IMR-90 (cell line): ENCODE results near the gene STAT6. TPM values are rescaled to one million over a fixed set of nuclear protein-coding genes. Genes with fewer than 3 reads are reported as not detected.

Source experiments
- ATAC-seq: fragments of 200-7000 bp; cut with Tn5 transposase; 2 replicates; pipeline ENCODE4 v1.9.1; 2020; ENCODE audit warnings: low read depth, mild to moderate bottlenecking, moderate library complexity
- BruUV-seq: library from RNA; stranded (reverse); fragments of 400-500 nt; replicated peaks from 2 replicates; lab custom pipeline; 2021; lab: Mats Ljungman, UMichigan
- CTCF ChIA-PET: fragments of 300-600 bp; formaldehyde crosslinking; extraction: SDS; loops from one replicate; lab custom pipeline; 2021; ENCODE audit warnings: antibody characterized with exemption; lab: Yijun Ruan, JAX
- POLR2A ChIA-PET: fragments of 300-600 bp; sonication (Branson Sonifier 250); formaldehyde crosslinking; loops from one replicate; lab custom pipeline; 2022; ENCODE audit warnings: antibody characterized with exemption; ENCODE audit not compliant: unreplicated experiment; lab: Charles Lee
- DNase-seq: peaks from one replicate; pipeline ENCODE4 v3.0.0; 2013
- H2AFZ ChIP-seq: replicated peaks from 2 replicates; pipeline ENCODE3; 2013; ENCODE audit warnings: low read length, mild to moderate bottlenecking; ENCODE audit not compliant: poor library complexity
- H2AK5ac ChIP-seq: 2 replicates; pipeline ENCODE4 v1.6.1; 2013; ENCODE audit warnings: low read depth, low read length, inconsistent platforms
- H2AK9ac ChIP-seq: replicated peaks from 2 replicates; pipeline ENCODE3; 2013; ENCODE audit warnings: mild to moderate bottlenecking, low read depth, low read length, moderate library complexity; ENCODE audit not compliant: poor library complexity
- H2BK120ac ChIP-seq: 2 replicates; pipeline ENCODE4 v1.6.1; 2013; ENCODE audit warnings: low read depth, low read length, inconsistent platforms
- H2BK15ac ChIP-seq: 3 replicates; pipeline ENCODE4 v1.6.1; 2013; ENCODE audit warnings: low read depth, low read length, inconsistent platforms
- H2BK20ac ChIP-seq: 2 replicates; pipeline ENCODE4 v1.6.1; 2013; ENCODE audit warnings: low read depth, mild to moderate bottlenecking, inconsistent platforms, low read length, moderate library complexity
- H2BK5ac ChIP-seq: 2 replicates; pipeline ENCODE4 v1.6.1; 2013; ENCODE audit warnings: mild to moderate bottlenecking, low read depth, low read length, inconsistent platforms; ENCODE audit not compliant: poor library complexity, severe bottlenecking
- H3K14ac ChIP-seq: replicated peaks from 2 replicates; pipeline ENCODE4 v1.6.1; 2013; ENCODE audit warnings: low read depth, low read length, inconsistent platforms
- H3K18ac ChIP-seq: 2 replicates; pipeline ENCODE4 v1.6.1; 2013; ENCODE audit warnings: low read depth, low read length, control low read depth
- H3K23ac ChIP-seq: 2 replicates; pipeline ENCODE4 v1.6.1; 2013; ENCODE audit warnings: low read depth, low read length, inconsistent platforms
- H3K27ac ChIP-seq: 2 replicates; pipeline ENCODE4 v1.5.1; 2013; ENCODE audit warnings: mild to moderate bottlenecking, control low read depth, low read length; ENCODE audit not compliant: insufficient read depth
- H3K27me3 ChIP-seq: 2 replicates; pipeline ENCODE4 v1.6.1; 2013; ENCODE audit warnings: low read length; ENCODE audit not compliant: control insufficient read depth, insufficient read depth
- H3K36me3 ChIP-seq: 2 replicates; pipeline ENCODE4 v1.6.1; 2013; ENCODE audit warnings: low read length, mixed read lengths; ENCODE audit not compliant: control insufficient read depth, insufficient read depth
- H3K4ac ChIP-seq: 2 replicates; pipeline ENCODE4 v1.6.1; 2013; ENCODE audit warnings: low read depth, low read length, inconsistent platforms
- H3K4me1 ChIP-seq: 2 replicates; pipeline ENCODE4 v1.6.1; 2013; ENCODE audit warnings: low read length, mixed read lengths; ENCODE audit not compliant: control insufficient read depth, insufficient read depth
- H3K4me2 ChIP-seq: 2 replicates; pipeline ENCODE4 v1.6.1; 2013; ENCODE audit warnings: low read depth, mild to moderate bottlenecking, control low read depth, low read length, moderate library complexity
- H3K4me3 ChIP-seq: 2 replicates; pipeline ENCODE4 v1.5.1; 2013; ENCODE audit warnings: low read depth, mild to moderate bottlenecking, control low read depth, low read length, moderate library complexity; ENCODE audit not compliant: insufficient read depth
- H3K56ac ChIP-seq: 2 replicates; pipeline ENCODE4 v1.6.1; 2013; ENCODE audit warnings: low read length, inconsistent platforms; ENCODE audit not compliant: insufficient read depth; ENCODE audit errors: extremely low read depth
- H3K79me1 ChIP-seq, 2 experiments: 2 replicates each; pipeline ENCODE4 v1.6.1; 2013; ENCODE audit warnings: low read length in 2 of 2, inconsistent platforms in 1 of 2, low read depth in 1 of 2
- H3K9ac ChIP-seq: 2 replicates; pipeline ENCODE4 v1.6.1; 2013; ENCODE audit warnings: low read depth, low read length, control low read depth
- H3K9me1 ChIP-seq: 2 replicates; pipeline ENCODE4 v1.6.1; 2013; ENCODE audit warnings: low read length, inconsistent platforms; ENCODE audit not compliant: insufficient read depth
- H3K9me3 ChIP-seq: 2 replicates; pipeline ENCODE4 v1.6.1; 2013; ENCODE audit warnings: low read length; ENCODE audit not compliant: control insufficient read depth, insufficient read depth
- H4K20me1 ChIP-seq: 2 replicates; pipeline ENCODE4 v1.6.1; 2013; ENCODE audit warnings: low read length, inconsistent platforms; ENCODE audit not compliant: insufficient read depth
- H4K5ac ChIP-seq: 2 replicates; pipeline ENCODE4 v1.6.1; 2013; ENCODE audit warnings: mild to moderate bottlenecking, low read depth, low read length, control low read depth
- H4K8ac ChIP-seq, 2 experiments: 2 replicates each; pipeline ENCODE4 v1.6.1; 2013; ENCODE audit warnings: low read depth in 2 of 2, low read length in 2 of 2, control low read depth in 1 of 2, inconsistent platforms in 1 of 2
- H4K91ac ChIP-seq: 2 replicates; pipeline ENCODE4 v1.6.1; 2013; ENCODE audit warnings: low read depth, low read length, inconsistent platforms; ENCODE audit not compliant: insufficient read depth
- CEBPB ChIP-seq: IDR thresholded peaks from 2 replicates; pipeline ENCODE4 v1.6.1; 2012; ENCODE audit warnings: low read depth, low read length, improper control_type of control experiment
- WGBS, 2 experiments: methylation state at CpG; one replicate each; pipeline versions ENCODE4 v1.1.5 to v1.1.7; 2013; ENCODE audit warnings: missing lambda C conversion rate in 2 of 2; ENCODE audit not compliant: insufficient read length in 1 of 2; ENCODE audit errors: extremely low coverage in 2 of 2; 5-methylcytosine and 5-hydroxymethylcytosine counted together
- dilution Hi-C: fragments of 300-500 bp; cut with HindIII; formaldehyde crosslinking; loops from one replicate; pipeline ENCODE4 v1.14.3; 2018; ENCODE audit warnings: low sequenced_read_pairs; ENCODE audit not compliant: unreplicated experiment
- in situ Hi-C: fragments of 300-500 bp; cut with MboI; formaldehyde crosslinking; loops from 3 replicates; pipeline ENCODE4 v1.14.3; 2019; ENCODE audit warnings: low sequenced_read_pairs, inconsistent platforms, mixed read lengths
- intact Hi-C: fragments of 100-400 bp; cut with micrococcal nuclease; formaldehyde crosslinking; loops from 2 replicates; pipeline ENCODE4 v1.10.0; 2022
- polyA plus RNA-seq, 3 experiments: library from polyadenylated mRNA; depleted of rRNA; stranded (reverse); fragments of >200 nt; gene quantifications; 2 replicates each; pipeline ENCODE4 v1.2.3, GENCODE V29; 2012; ENCODE audit warnings: low replicate concordance in 1 of 3
- total RNA-seq: library from RNA; depleted of rRNA; stranded (reverse); fragments of >200 nt; gene quantifications from 2 replicates; pipeline ENCODE4 v1.2.3, GENCODE V29; 2012

The STAT6 gene
- total and polyA plus RNA-seq, 2 of the 4 experiments (the other 2 are of a cell fraction): 43.4 to 96.9 TPM

GRCh38 chr12:57099047-57099714, 12.0 kb downstream of the STAT6 start:
- POLR2A ChIA-PET: interaction anchor here (1.2 kb wide), 1 partner anchor 8 kb away, joined by 3 read pairs; no protein-coding TSS in a partner anchor
- no peaks in the 10 kb centered on the region for H3K27me3 ChIP-seq
- 89% methylated on average over 5 of the region's 11 CpGs; no CpG with 5 or more reads in 1 of the 2 experiments for WGBS, 2 experiments
- no peak overlapping the region for H3K23ac ChIP-seq
- H2BK5ac ChIP-seq: no peak overlapping the region
- TF ChIP-seq CEBPB: no peak
- peaks cover 18% of the 10 kb centered on the region for H3K9me1 ChIP-seq
- H3K27ac ChIP-seq: no peak overlapping the region
- no TSS peak for BruUV-seq
- H4K8ac ChIP-seq: no peak overlapping the region
- dilution Hi-C loops: no loop called here
- peak overlapping the region; percentile 22 for H2AK9ac ChIP-seq
- no peak overlapping the region for H3K9ac ChIP-seq
- no peak overlapping the region for H3K14ac ChIP-seq
- intact Hi-C loops: no loop called here
- no peak overlapping the region for H3K4me2 ChIP-seq
- DNase-seq: no peak
- in situ Hi-C loops: no loop called here
- H4K91ac ChIP-seq: no peak overlapping the region
- H3K56ac ChIP-seq: no peak overlapping the region
- no peak for ATAC-seq
- peaks cover 28% of the 10 kb centered on the region for H4K20me1 ChIP-seq
- H3K36me3 ChIP-seq: peaks cover 64% of the 10 kb centered on the region
- H3K4ac ChIP-seq: no peak overlapping the region
- H2AK5ac ChIP-seq: no peak overlapping the region
- H3K4me3 ChIP-seq: no peak overlapping the region
- H2BK120ac ChIP-seq: no peak overlapping the region
- CTCF ChIA-PET: no interaction called here
- H4K5ac ChIP-seq: no peak overlapping the region
- no peak overlapping the region for H2BK15ac ChIP-seq
- no peak overlapping the region for H3K18ac ChIP-seq
- no peak overlapping the region for H2AFZ ChIP-seq
- peaks cover 15% of the 10 kb centered on the region for H3K4me1 ChIP-seq
- H3K79me1 ChIP-seq: peaks cover 13 to 42% of the 10 kb centered on the region in 2 experiments
- no peak overlapping the region for H2BK20ac ChIP-seq
- H3K9me3 ChIP-seq: no peaks in the 10 kb centered on the region
